ENCODE measurements around the gene DSCAM.

Gene DSCAM

GRCh38 chr21:40640266-40640789 is 206.6 kb downstream of the DSCAM start:
- H3K9me3 ChIP-seq (ENCODE audit: control insufficient read depth in 2 of 2, low read length in 2 of 2): no peaks in the 10 kb centered on the region
- no peaks in the 10 kb centered on the region for H3K4me1 ChIP-seq (ENCODE audit: control insufficient read depth, insufficient read depth, low read length)
- H3K27me3 ChIP-seq (ENCODE audit: control insufficient read depth in 1 of 2, insufficient read depth in 2 of 2, low read length in 2 of 2): peaks cover 2 to 4% of the 10 kb centered on the region in 2 donors
- no peak overlapping the region for H3K4me3 ChIP-seq (ENCODE audit: low read length in 2 of 2)
- H3K27ac ChIP-seq (ENCODE audit: low read length): no peak overlapping the region
- H3K9ac ChIP-seq (ENCODE audit: low read length in 2 of 2): no peak overlapping the region
- H3K36me3 ChIP-seq (ENCODE audit: control insufficient read depth in 2 of 2, insufficient read depth in 2 of 2, low read length in 2 of 2): no peaks in the 10 kb centered on the region

DNA sequence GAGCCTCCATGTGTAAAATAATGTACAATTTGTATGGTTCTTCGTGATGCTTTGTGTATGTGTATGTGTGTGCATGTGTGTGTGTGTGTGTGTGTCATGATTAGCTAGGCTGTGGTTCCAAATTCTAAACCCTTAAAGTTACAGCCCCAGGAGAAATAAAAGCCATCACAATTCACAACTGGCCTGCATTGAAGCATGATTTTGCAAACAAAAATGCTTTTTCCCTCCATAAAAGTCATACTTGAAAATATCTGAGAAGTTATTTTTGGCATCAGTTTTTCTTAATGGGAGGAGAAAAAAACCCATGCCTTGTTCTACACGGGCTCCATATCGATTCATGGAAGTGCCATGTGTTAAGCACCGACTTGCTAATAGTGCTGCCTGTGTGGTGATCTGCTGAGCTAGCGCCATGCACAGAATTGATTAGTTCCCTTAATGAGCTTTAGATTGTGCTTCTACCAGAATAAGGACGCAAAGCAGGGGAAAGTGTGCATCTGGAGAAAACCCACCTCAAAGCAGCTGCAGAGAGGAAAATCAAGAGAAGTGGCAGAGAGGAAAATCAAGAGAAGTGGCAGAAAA is 207.3 kb downstream of the DSCAM start:
- H3K27me3 ChIP-seq (ENCODE audit: control insufficient read depth in 1 of 2, insufficient read depth in 2 of 2, low read length in 2 of 2): peaks cover 2 to 4% of the 10 kb centered on the region in 2 donors
- no peaks in the 10 kb centered on the region for H3K4me1 ChIP-seq (ENCODE audit: control insufficient read depth, insufficient read depth, low read length)
- H3K9ac ChIP-seq (ENCODE audit: low read length in 2 of 2): no peak overlapping the region
- H3K4me3 ChIP-seq (ENCODE audit: low read length in 2 of 2): no peak overlapping the region
- no peaks in the 10 kb centered on the region for H3K36me3 ChIP-seq (ENCODE audit: control insufficient read depth in 2 of 2, insufficient read depth in 2 of 2, low read length in 2 of 2)
- no peaks in the 10 kb centered on the region for H3K9me3 ChIP-seq (ENCODE audit: control insufficient read depth in 2 of 2, low read length in 2 of 2)
- H3K27ac ChIP-seq (ENCODE audit: low read length): no peak overlapping the region

- Histone ChIP-seq H3K4me1 (ENCODE audit: control insufficient read depth, insufficient read depth, low read length) (no peaks in the 10 kb centered on the region), H3K27me3 (ENCODE audit: control insufficient read depth in 1 of 2, insufficient read depth in 2 of 2, low read length in 2 of 2) (peaks cover 2 to 4% of the 10 kb centered on the region in 2 donors), H3K36me3 (ENCODE audit: control insufficient read depth in 2 of 2, insufficient read depth in 2 of 2, low read length in 2 of 2) (no peaks in the 10 kb centered on the region), H3K9ac (ENCODE audit: low read length in 2 of 2) (no peak overlapping the region), H3K9me3 (ENCODE audit: control insufficient read depth in 2 of 2, low read length in 2 of 2) (no peaks in the 10 kb centered on the region), H3K27ac (ENCODE audit: low read length) (no peak overlapping the region), H3K4me3 (ENCODE audit: low read length in 2 of 2) (no peak overlapping the region)
These were observed 208.3 kb downstream of the DSCAM start for GRCh38 chr21:40638466-40639251.

DNA sequence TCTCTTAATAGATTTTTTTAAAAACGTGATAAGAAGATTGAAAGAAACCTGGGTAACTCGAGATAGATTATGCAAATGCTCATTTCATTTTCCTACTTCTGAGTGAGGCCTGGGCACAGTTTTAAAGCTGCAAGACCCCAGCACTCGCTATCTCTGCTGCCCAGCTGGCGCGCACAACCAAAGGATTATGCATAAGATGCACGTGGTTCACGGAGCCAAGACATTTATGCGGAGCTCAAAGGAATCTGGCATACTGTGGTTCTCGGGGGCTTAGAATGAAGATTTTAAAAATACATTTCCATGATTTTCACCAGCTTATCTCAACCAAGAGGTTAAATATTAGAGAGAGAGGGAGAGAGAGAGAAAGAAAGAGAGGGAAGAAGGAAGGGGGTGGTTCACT is 210.9 kb downstream of the DSCAM start:
- H3K36me3 ChIP-seq (ENCODE audit: control insufficient read depth in 2 of 2, insufficient read depth in 2 of 2, low read length in 2 of 2): no peaks in the 10 kb centered on the region
- H3K9ac ChIP-seq (ENCODE audit: low read length in 2 of 2): no peak overlapping the region
- H3K4me3 ChIP-seq (ENCODE audit: low read length in 2 of 2): no peak overlapping the region
- no peaks in the 10 kb centered on the region for H3K9me3 ChIP-seq (ENCODE audit: control insufficient read depth in 2 of 2, low read length in 2 of 2)
- no peaks in the 10 kb centered on the region for H3K4me1 ChIP-seq (ENCODE audit: control insufficient read depth, insufficient read depth, low read length)
- no peak overlapping the region for H3K27ac ChIP-seq (ENCODE audit: low read length)
- peaks cover 2 to 4% of the 10 kb centered on the region in 2 donors for H3K27me3 ChIP-seq (ENCODE audit: control insufficient read depth in 1 of 2, insufficient read depth in 2 of 2, low read length in 2 of 2)

DNA sequence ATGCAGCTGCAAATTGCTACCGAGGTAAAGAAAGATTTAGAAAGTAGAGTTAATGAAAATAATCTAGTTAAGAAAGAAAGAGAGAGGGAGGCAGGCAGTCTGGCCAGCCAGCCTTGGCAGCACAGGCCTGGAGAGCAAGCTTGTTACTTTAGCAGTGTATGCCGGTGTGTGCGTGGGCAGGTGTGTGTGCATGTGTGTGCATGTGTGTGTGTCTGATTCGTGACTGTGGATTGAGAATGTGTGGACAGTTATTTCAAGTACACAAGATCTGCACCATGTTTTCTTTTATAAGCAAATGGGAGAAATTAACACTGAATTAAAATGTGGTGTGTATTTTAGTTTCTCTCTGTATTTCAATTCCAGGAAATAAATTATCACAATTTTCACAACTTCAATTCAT is 211.6 kb downstream of the DSCAM start:
- Histone ChIP-seq H3K9me3 (ENCODE audit: control insufficient read depth in 2 of 2, low read length in 2 of 2) (no peaks in the 10 kb centered on the region), H3K4me1 (ENCODE audit: control insufficient read depth, insufficient read depth, low read length) (no peaks in the 10 kb centered on the region), H3K4me3 (ENCODE audit: low read length in 2 of 2) (no peak overlapping the region), H3K9ac (ENCODE audit: low read length in 2 of 2) (no peak overlapping the region), H3K27me3 (ENCODE audit: control insufficient read depth in 1 of 2, insufficient read depth in 2 of 2, low read length in 2 of 2) (peaks cover 2 to 4% of the 10 kb centered on the region in 2 donors), H3K36me3 (ENCODE audit: control insufficient read depth in 2 of 2, insufficient read depth in 2 of 2, low read length in 2 of 2) (no peaks in the 10 kb centered on the region), H3K27ac (ENCODE audit: low read length) (no peak overlapping the region)

DNA sequence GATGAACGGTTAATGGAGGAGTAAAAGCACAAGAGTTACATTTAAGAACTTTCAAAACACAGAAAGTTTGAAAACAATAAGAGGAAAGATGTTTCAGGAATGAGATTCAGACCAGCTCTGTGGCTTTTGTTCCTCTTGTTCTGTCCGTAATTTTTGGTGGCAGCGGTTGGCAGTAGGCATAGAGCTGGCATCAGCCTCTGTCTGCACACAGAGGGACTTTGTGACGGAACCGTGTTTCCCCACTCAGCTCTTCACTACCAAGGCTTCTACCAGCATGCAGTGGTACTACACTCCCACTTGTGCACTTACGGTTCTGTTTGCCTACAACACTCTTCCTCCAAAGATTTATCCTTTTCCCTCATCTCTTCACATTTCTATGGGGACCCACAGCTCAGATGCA is 212.8 kb downstream of the DSCAM start:
- H3K9ac ChIP-seq (ENCODE audit: low read length in 2 of 2): no peak overlapping the region
- no peaks in the 10 kb centered on the region for H3K36me3 ChIP-seq (ENCODE audit: control insufficient read depth in 2 of 2, insufficient read depth in 2 of 2, low read length in 2 of 2)
- H3K9me3 ChIP-seq (ENCODE audit: control insufficient read depth in 2 of 2, low read length in 2 of 2): no peaks in the 10 kb centered on the region
- no peak overlapping the region for H3K27ac ChIP-seq (ENCODE audit: low read length)
- peaks cover 0 to 2% of the 10 kb centered on the region in 2 donors for H3K27me3 ChIP-seq (ENCODE audit: control insufficient read depth in 1 of 2, insufficient read depth in 2 of 2, low read length in 2 of 2)
- H3K4me3 ChIP-seq (ENCODE audit: low read length in 2 of 2): no peak overlapping the region
- H3K4me1 ChIP-seq (ENCODE audit: control insufficient read depth, insufficient read depth, low read length): no peaks in the 10 kb centered on the region

DNA sequence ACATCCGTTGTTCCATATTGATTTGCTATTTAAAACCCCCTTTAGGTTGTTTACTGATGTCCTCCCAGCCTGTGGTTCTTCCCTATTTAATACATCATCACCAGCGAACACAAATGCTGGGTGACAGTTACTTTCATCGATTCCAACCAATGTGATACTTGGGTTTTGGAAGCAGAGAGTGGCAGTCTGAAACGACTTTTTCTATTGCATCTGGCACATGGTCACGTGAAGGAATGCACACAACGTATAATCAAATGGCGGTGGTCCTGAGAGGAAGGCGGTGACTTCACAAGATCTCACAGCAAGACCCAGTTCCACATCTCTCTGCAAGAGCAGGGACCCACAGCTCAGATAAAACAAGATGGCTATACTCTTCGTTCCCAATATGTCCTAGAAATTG is 213.9 kb downstream of the DSCAM start:
- H3K36me3 ChIP-seq (ENCODE audit: control insufficient read depth in 2 of 2, insufficient read depth in 2 of 2, low read length in 2 of 2): no peaks in the 10 kb centered on the region
- H3K27ac ChIP-seq (ENCODE audit: low read length): no peak overlapping the region
- no peak overlapping the region for H3K9ac ChIP-seq (ENCODE audit: low read length in 2 of 2)
- no peaks in the 10 kb centered on the region for H3K4me1 ChIP-seq (ENCODE audit: control insufficient read depth, insufficient read depth, low read length)
- H3K4me3 ChIP-seq (ENCODE audit: low read length in 2 of 2): no peak overlapping the region
- no peaks in the 10 kb centered on the region for H3K27me3 ChIP-seq (ENCODE audit: control insufficient read depth in 1 of 2, insufficient read depth in 2 of 2, low read length in 2 of 2)
- H3K9me3 ChIP-seq (ENCODE audit: control insufficient read depth in 2 of 2, low read length in 2 of 2): no peaks in the 10 kb centered on the region

GRCh38 chr21:40631211-40631610 is 215.7 kb downstream of the DSCAM start:
- Histone ChIP-seq H3K36me3 (ENCODE audit: control insufficient read depth in 2 of 2, insufficient read depth in 2 of 2, low read length in 2 of 2) (no peaks in the 10 kb centered on the region), H3K4me1 (ENCODE audit: control insufficient read depth, insufficient read depth, low read length) (no peaks in the 10 kb centered on the region), H3K9me3 (ENCODE audit: control insufficient read depth in 2 of 2, low read length in 2 of 2) (no peaks in the 10 kb centered on the region), H3K27ac (ENCODE audit: low read length) (no peak overlapping the region), H3K9ac (ENCODE audit: low read length in 2 of 2) (no peak overlapping the region), H3K4me3 (ENCODE audit: low read length in 2 of 2) (no peak overlapping the region), H3K27me3 (ENCODE audit: control insufficient read depth in 1 of 2, insufficient read depth in 2 of 2, low read length in 2 of 2) (no peaks in the 10 kb centered on the region)

GRCh38 chr21:40625991-40626390 is 221.0 kb downstream of the DSCAM start:
- H3K36me3 ChIP-seq (ENCODE audit: control insufficient read depth in 2 of 2, insufficient read depth in 2 of 2, low read length in 2 of 2): no peaks in the 10 kb centered on the region
- no peaks in the 10 kb centered on the region for H3K27me3 ChIP-seq (ENCODE audit: control insufficient read depth in 1 of 2, insufficient read depth in 2 of 2, low read length in 2 of 2)
- H3K9me3 ChIP-seq (ENCODE audit: control insufficient read depth in 2 of 2, low read length in 2 of 2): no peaks in the 10 kb centered on the region
- no peaks in the 10 kb centered on the region for H3K4me1 ChIP-seq (ENCODE audit: control insufficient read depth, insufficient read depth, low read length)
- H3K4me3 ChIP-seq (ENCODE audit: low read length in 2 of 2): no peak overlapping the region
- H3K9ac ChIP-seq (ENCODE audit: low read length in 2 of 2): no peak overlapping the region
- no peak overlapping the region for H3K27ac ChIP-seq (ENCODE audit: low read length)

DNA sequence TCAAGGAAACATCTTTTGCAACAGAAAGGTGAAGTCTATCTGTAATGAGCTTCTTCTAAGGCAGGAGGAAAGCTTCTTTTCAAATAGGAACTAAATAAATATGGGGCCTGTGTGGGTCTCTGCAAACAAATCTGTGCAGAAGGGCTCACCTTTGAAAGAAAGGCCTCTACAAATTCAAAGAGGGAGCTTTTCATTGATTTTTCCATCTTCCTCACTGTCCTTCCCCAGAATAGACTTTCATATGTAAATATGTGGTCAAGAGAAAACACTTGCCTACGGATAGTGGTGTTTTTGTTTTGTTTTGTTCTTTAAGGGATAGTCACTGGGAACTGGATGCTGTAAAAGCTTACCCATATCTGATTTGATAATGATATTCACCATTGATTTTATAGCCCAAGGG is 223.4 kb downstream of the DSCAM start:
- H3K9ac ChIP-seq (ENCODE audit: low read length in 2 of 2): no peak overlapping the region
- H3K36me3 ChIP-seq (ENCODE audit: control insufficient read depth in 2 of 2, insufficient read depth in 2 of 2, low read length in 2 of 2): no peaks in the 10 kb centered on the region
- no peaks in the 10 kb centered on the region for H3K9me3 ChIP-seq (ENCODE audit: control insufficient read depth in 2 of 2, low read length in 2 of 2)
- H3K4me3 ChIP-seq (ENCODE audit: low read length in 2 of 2): no peak overlapping the region
- H3K27me3 ChIP-seq (ENCODE audit: control insufficient read depth in 1 of 2, insufficient read depth in 2 of 2, low read length in 2 of 2): no peaks in the 10 kb centered on the region
- H3K27ac ChIP-seq (ENCODE audit: low read length): no peak overlapping the region
- no peaks in the 10 kb centered on the region for H3K4me1 ChIP-seq (ENCODE audit: control insufficient read depth, insufficient read depth, low read length)

- Histone ChIP-seq H3K27me3 (ENCODE audit: control insufficient read depth in 1 of 2, insufficient read depth in 2 of 2, low read length in 2 of 2) (no peaks in the 10 kb centered on the region), H3K36me3 (ENCODE audit: control insufficient read depth in 2 of 2, insufficient read depth in 2 of 2, low read length in 2 of 2) (no peaks in the 10 kb centered on the region), H3K4me1 (ENCODE audit: control insufficient read depth, insufficient read depth, low read length) (no peaks in the 10 kb centered on the region), H3K4me3 (ENCODE audit: low read length in 2 of 2) (no peak overlapping the region), H3K9ac (ENCODE audit: low read length in 2 of 2) (no peak overlapping the region), H3K9me3 (ENCODE audit: control insufficient read depth in 2 of 2, low read length in 2 of 2) (no peaks in the 10 kb centered on the region), H3K27ac (ENCODE audit: low read length) (no peak overlapping the region)
These were observed 224.4 kb downstream of the DSCAM start for GRCh38 chr21:40622531-40622930.
